Activated CD4-positive, alpha-beta memory T cell treated with anti-CD3 and anti-CD28 coated beads, Interleukin-2, amount 10 ng/mL, durations not matched to agents 7 days and 5 days (primary cell): ENCODE data around the gene C1orf216. TPM values are rescaled to one million over a fixed set of nuclear protein-coding genes. Genes with fewer than 3 reads are reported as not detected.
"Not testable (repeated sequence)": the region's sequence is repeated elsewhere in the genome, so short reads cannot be mapped to it uniquely, and the experiment has no call there.

ENCODE experiments used
- CTCF ChIA-PET: fragments of 350-600 bp; sonication (Branson Sonifier 250); formaldehyde crosslinking; loops from one replicate; lab custom pipeline; 2021; ENCODE audit warnings: antibody characterized with exemption, inconsistent platforms; lab: Charles Lee
- POLR2A ChIA-PET: fragments of 350-600 bp; sonication (Branson Sonifier 250); formaldehyde crosslinking; loops from one replicate; lab custom pipeline; 2021; ENCODE audit warnings: antibody characterized with exemption; lab: Charles Lee
- DNase-seq: peaks from one replicate; pipeline ENCODE4 v3.0.0-alpha.2; 2020
- H3K27ac Mint-ChIP-seq: one replicate; pipeline ENCODE4 v1.8.0; 2021; ENCODE audit warnings: mild to moderate bottlenecking, mixed read lengths
- H3K27me3 Mint-ChIP-seq: one replicate; pipeline ENCODE4 v1.8.0; 2021; ENCODE audit warnings: mixed read lengths
- H3K36me3 Mint-ChIP-seq: one replicate; pipeline ENCODE4 v1.8.0; 2021; ENCODE audit warnings: low read depth, mixed read lengths
- H3K4me1 Mint-ChIP-seq: one replicate; pipeline ENCODE4 v1.8.0; 2021; ENCODE audit warnings: mixed read lengths
- H3K4me3 Mint-ChIP-seq: one replicate; pipeline ENCODE4 v1.8.0; 2021; ENCODE audit warnings: mild to moderate bottlenecking, mixed read lengths
- H3K9me3 Mint-ChIP-seq: one replicate; pipeline ENCODE4 v1.8.0; 2021; ENCODE audit warnings: mixed read lengths
- total RNA-seq, 2 experiments: library from RNA; stranded (reverse); gene quantifications; one replicate each; pipeline ENCODE4 v1.2.3, GENCODE V29; 2021

The C1orf216 gene
- total RNA-seq, 2 experiments from 2014 or later = 12.2 to 13.1 TPM

DNA sequence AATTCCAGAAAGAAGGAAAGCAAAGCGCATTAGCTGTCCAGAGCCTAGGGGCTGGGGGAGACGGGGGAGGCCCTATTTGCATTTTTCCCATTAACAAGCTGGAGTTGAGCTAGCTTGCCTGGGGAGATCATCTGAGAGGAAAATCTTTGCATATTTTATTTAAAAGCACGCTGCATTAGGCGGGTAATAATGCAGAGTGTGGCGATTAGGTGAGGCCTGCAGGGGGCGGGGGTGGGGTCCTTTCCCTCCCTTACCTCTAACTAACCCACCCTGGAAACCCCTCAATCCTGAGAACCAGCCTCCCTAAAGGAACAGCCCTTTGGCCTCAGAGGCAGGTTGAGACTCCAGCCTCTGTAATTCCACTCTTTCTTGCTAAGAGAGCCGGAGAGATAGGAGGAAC lies 16.2 kb downstream of the C1orf216 start:
- POLR2A ChIA-PET = interaction anchor here (1.9 kb wide), 1 partner anchor 13 kb away, joined by 6 read pairs; no protein-coding TSS in a partner anchor
- Mint-ChIP-seq H3K36me3 (no peaks in the 10 kb centered on the region), H3K27me3 (peaks cover 74% of the 10 kb centered on the region), H3K4me1 (peaks cover 12% of the 10 kb centered on the region), H3K9me3 (no peaks in the 10 kb centered on the region), H3K4me3 (no peak overlapping the region), H3K27ac (no peak overlapping the region)
- CTCF ChIA-PET = no interaction called here
- no peak for DNase-seq

DNA sequence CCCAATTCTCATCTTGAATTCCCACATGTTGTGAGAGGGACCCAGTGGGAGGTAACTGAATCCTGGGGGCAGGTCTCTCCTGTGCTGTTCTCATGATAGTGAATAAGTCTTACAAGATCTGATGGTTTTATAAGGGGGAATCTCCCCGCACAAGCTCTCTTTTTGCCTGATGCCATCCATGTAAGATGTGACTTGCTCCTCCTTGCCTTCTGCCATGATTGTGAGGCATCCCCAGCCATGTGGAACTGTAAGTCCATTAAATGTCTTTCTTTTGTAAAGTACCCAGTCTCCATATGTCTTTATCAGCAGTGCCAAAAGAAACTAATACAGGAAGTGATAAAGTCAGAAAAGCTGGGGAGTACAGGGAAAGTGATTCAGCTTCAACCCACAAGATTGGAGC lies 19.5 kb downstream of the C1orf216 start:
- H3K36me3 Mint-ChIP-seq, H3K4me3 Mint-ChIP-seq, DNase-seq, H3K9me3 Mint-ChIP-seq, H3K4me1 Mint-ChIP-seq, POLR2A ChIA-PET, H3K27ac Mint-ChIP-seq: not testable (repeated sequence)
- CTCF ChIA-PET = interaction anchor here (0.7 to 1.0 kb wide), 2 partner anchors 275 to 651 kb away, joined by 3 read pairs; no protein-coding TSS in a partner anchor
- H3K27me3 Mint-ChIP-seq = peaks cover 62% of the 10 kb centered on the region

DNA sequence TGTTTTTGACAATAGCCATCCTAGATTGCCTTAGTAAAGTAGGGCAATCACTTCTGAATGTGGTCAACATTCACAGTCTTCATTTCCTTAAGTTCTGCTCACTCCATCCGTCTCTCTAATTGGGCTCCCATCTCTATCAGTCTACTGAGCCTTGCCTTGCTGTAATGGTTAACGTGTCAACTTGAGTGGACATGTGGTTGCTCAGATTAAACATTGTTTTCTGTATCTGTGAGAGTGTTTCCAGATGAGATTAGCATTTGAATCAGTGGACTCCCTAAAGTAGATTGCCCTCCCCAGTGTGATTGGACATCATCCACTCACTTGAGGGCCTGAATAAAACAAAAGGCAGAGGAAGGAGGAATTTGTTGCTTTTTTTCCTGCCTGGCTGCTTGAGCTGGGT lies 26.4 kb downstream of the C1orf216 start:
- peaks cover 28% of the 10 kb centered on the region for H3K27me3 Mint-ChIP-seq
- no peaks in the 10 kb centered on the region for H3K9me3 Mint-ChIP-seq

DNA sequence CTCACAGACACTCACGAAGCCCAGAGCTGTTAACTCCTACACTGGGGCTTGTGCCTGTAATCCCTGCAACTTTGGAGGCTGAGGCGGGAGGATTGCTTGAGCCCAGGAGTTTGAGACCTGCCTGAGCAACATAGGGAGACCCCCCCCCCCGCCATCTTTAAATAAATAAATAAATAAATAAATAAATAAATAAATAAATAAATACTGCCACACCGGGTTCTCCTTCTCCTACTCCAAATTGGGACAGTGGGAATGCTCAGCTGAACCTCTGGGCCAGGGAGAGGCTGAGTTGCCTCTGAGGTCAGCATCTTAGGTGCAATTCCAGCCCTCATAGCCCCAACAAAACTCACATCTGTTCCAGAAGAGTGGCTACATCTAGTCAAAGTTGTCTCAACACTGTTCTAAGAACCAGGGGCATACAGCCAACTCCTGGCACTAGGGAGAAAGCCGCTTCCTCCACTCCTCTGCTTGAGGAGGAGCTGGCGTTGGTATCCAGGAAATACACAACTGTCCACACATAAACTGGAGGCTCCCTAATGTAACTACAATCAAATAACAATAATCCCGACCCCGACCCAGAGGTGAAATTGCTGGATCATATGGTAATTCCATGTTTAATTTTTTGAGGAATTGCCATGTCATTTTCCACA lies 27.0 kb downstream of the C1orf216 start:
- H3K9me3 Mint-ChIP-seq = no peaks in the 10 kb centered on the region
- ChIA-PET CTCF (interaction anchor here (0.7 kb wide), 1 partner anchor 65 kb away, joined by 3 read pairs; no protein-coding TSS in a partner anchor), POLR2A (no interaction called here)
- no peaks in the 10 kb centered on the region for H3K36me3 Mint-ChIP-seq
- no peak for DNase-seq
- no peak overlapping the region for H3K27ac Mint-ChIP-seq
- no peaks in the 10 kb centered on the region for H3K4me1 Mint-ChIP-seq
- H3K4me3 Mint-ChIP-seq = no peak overlapping the region
- H3K27me3 Mint-ChIP-seq = peaks cover 28% of the 10 kb centered on the region

More for the DNA sequence above, 26.4 kb downstream of the C1orf216 start:
- no peak overlapping the region for H3K4me3 Mint-ChIP-seq
- H3K36me3 Mint-ChIP-seq = no peaks in the 10 kb centered on the region
- POLR2A ChIA-PET = no interaction called here
- no peak for DNase-seq
- H3K27ac Mint-ChIP-seq = no peak overlapping the region
- H3K4me1 Mint-ChIP-seq = no peaks in the 10 kb centered on the region
- CTCF ChIA-PET = interaction anchor here (0.7 kb wide), 1 partner anchor 64 kb away, joined by 3 read pairs; no protein-coding TSS in a partner anchor

DNA sequence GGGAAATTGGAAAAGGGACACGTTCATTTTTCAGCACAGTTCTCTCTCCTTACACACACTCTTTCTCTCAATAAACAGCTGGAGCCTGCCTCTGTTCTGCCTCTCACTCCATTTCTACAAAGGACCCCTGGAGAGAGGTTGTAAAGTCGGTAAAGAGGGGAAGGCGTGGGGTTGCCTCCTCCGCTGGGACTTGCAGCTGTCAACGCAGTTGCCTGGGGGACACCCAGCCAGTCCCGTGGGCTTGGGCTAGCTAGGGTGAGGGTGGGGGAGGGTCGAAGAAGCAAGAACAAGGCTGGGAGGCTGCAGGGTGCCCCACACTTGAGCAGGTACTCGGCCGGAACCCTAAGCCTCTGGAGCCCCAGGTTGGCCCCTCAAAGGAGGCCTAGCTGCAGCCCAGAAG lies 27.6 kb downstream of the C1orf216 start:
- Mint-ChIP-seq H3K4me3 (no peak overlapping the region), H3K27ac (no peak overlapping the region), H3K9me3 (no peaks in the 10 kb centered on the region), H3K27me3 (peaks cover 30% of the 10 kb centered on the region), H3K36me3 (no peaks in the 10 kb centered on the region), H3K4me1 (no peaks in the 10 kb centered on the region)
- DNase-seq = no peak
- ChIA-PET CTCF (no interaction called here), POLR2A (no interaction called here)

DNA sequence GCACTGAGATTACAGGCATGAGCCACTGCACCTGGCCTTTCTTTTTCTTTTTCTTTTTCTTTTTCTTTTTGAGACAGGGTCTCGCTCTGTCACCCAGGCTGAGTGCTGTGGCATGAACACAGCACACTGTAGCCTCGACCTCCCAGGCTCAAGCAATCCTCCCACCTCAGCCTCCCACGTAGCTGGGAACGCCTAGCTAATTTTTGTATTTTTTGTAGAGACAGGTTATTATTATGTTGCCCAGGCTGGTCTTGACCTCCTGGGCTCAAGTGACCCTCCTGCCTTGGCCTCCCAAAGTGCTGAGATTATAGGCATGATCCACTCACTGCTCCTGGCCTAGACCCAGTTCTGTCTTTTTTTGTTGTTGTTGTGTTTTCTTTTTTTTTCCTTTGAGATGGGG lies 28.6 kb downstream of the C1orf216 start:
- H3K36me3 Mint-ChIP-seq, DNase-seq, H3K27ac Mint-ChIP-seq, H3K4me3 Mint-ChIP-seq, H3K9me3 Mint-ChIP-seq, POLR2A ChIA-PET, H3K4me1 Mint-ChIP-seq: not testable (repeated sequence)
- peaks cover 26% of the 10 kb centered on the region for H3K27me3 Mint-ChIP-seq
- CTCF ChIA-PET = interaction anchor here (0.6 to 1.1 kb wide), 2 partner anchors 25 to 38 kb away, joined by 4 to 5 read pairs; no protein-coding TSS in a partner anchor

DNA sequence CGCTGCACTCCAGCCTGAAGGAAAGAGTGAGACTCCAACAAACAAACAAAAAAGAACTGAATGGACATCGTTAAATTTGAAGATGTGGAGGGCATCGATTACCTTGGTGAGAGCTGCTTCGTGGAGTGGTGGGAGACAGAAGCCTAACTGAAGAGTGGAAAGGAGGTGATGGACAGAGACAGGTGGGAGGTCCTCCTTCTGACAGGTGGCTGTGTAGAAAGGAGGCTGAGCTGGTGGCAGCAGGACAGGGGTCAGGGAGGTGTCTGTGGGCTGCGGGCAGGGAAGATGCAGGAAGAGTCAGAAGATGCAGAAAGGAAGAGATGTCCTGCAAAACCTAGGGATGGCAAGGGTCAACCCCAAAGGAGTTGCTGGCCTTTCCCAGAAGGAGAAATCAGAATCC lies 30.5 kb downstream of the C1orf216 start:
- DNase-seq = no peak
- no peak overlapping the region for H3K27ac Mint-ChIP-seq
- no peaks in the 10 kb centered on the region for H3K4me1 Mint-ChIP-seq
- no peaks in the 10 kb centered on the region for H3K9me3 Mint-ChIP-seq
- peaks cover 38% of the 10 kb centered on the region for H3K27me3 Mint-ChIP-seq
- CTCF ChIA-PET = no interaction called here
- POLR2A ChIA-PET = no interaction called here
- H3K4me3 Mint-ChIP-seq = no peak overlapping the region
- no peaks in the 10 kb centered on the region for H3K36me3 Mint-ChIP-seq

DNA sequence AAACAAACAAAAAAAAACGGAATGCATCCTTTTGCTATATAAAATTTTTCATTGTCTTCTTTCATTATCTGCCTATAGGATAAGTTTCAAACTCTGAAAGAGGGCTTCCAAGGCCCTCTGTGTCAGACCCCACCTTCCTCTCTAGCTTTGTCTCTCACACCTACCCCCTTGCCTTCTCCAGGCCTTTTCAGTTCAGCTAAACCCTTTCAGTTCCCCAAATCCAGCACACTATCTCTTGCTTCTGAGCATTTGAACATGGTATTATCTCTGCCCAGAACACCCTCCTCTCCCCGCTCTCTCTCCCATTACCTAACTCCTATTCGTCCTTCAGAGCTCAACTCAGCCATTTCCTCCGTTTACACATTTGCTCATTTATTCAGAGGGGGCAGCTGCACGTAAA lies 35.7 kb downstream of the C1orf216 start:
- Mint-ChIP-seq H3K4me3 (no peak overlapping the region), H3K27ac (no peak overlapping the region), H3K9me3 (no peaks in the 10 kb centered on the region), H3K4me1 (peaks cover 4% of the 10 kb centered on the region), H3K36me3 (no peaks in the 10 kb centered on the region), H3K27me3 (peaks cover 30% of the 10 kb centered on the region)
- ChIA-PET POLR2A (no interaction called here), CTCF (no interaction called here)
- DNase-seq = no peak

DNA sequence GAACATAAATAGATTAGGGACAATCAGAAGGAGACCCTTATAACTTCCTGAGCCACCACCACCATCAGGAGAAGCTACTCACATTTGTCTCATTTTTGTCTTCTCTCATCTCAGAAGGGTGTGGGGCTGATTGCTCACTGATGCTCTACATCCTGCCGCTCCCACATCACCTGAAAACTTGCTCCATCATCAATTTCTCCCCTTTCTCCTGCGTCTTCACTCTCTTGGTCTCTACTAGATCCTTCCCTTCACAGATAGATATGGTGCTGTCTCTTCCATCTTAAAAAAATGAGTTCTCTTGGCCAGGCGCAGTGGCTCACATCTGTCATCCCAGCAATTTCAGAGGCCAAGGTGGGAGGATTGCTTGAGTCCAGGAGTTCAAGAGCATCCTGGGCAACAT lies 38.4 kb downstream of the C1orf216 start:
- POLR2A ChIA-PET = no interaction called here
- Mint-ChIP-seq H3K27ac (no peak overlapping the region), H3K4me3 (no peak overlapping the region), H3K4me1 (peaks cover 4% of the 10 kb centered on the region), H3K27me3 (peaks cover 26% of the 10 kb centered on the region), H3K36me3 (no peaks in the 10 kb centered on the region), H3K9me3 (no peaks in the 10 kb centered on the region)
- CTCF ChIA-PET = interaction anchor here (1.4 kb wide), 1 partner anchor 47 kb away, joined by 4 read pairs; no protein-coding TSS in a partner anchor
- no peak for DNase-seq

DNA sequence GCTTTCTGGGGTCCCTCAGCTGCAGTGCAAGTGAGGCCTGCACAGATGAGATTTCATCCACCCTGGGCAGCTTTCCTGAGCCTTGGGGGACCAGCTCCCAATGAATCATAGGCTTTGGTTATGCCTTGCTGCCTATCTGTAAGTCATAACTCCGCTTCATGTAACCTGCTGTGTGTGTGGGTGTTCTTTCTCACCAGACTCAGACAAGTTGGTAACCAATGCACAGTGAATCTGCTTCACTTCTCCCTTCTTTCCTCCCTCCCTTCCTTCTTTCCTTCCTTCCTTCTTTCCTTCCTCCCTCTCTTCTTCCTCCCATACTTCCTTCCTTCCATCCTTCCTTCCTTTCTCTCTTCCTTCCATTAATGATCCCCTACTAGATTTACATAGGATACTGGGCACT lies 42.9 kb downstream of the C1orf216 start:
- no peak overlapping the region for H3K27ac Mint-ChIP-seq
- peaks cover 15% of the 10 kb centered on the region for H3K27me3 Mint-ChIP-seq
- no peaks in the 10 kb centered on the region for H3K9me3 Mint-ChIP-seq
- H3K36me3 Mint-ChIP-seq = no peaks in the 10 kb centered on the region
- DNase-seq = no peak
- ChIA-PET CTCF (no interaction called here), POLR2A (no interaction called here)
- H3K4me3 Mint-ChIP-seq = no peak overlapping the region
- peaks cover 4% of the 10 kb centered on the region for H3K4me1 Mint-ChIP-seq

DNA sequence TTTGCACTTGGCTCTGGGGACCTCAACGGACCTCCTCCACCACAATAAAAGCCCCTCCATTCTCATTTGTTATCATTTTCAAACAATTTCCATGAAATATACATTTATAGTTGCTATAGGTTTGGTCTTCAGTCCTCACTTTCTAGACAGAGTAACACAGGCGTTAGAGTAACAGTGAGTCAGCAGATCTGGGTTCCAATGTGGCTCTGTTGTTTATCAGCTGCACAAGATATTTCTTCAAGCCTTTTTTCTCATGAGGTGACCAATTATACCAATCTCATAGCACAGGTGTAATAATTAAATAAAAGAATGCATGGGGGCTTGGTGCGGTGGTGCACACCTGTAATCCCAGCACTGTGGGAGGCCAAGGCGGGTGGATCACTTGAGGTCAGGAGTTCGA lies 44.6 kb downstream of the C1orf216 start:
- Mint-ChIP-seq H3K4me1 (no peaks in the 10 kb centered on the region), H3K4me3 (no peak overlapping the region), H3K36me3 (no peaks in the 10 kb centered on the region), H3K9me3 (no peaks in the 10 kb centered on the region), H3K27ac (no peak overlapping the region), H3K27me3 (peaks cover 13% of the 10 kb centered on the region)
- DNase-seq = no peak
- CTCF ChIA-PET = interaction anchor here (0.7 to 1.5 kb wide), 2 partner anchors 105 to 1177 kb away, joined by 3 to 4 read pairs; no protein-coding TSS in a partner anchor
- POLR2A ChIA-PET = no interaction called here

DNA sequence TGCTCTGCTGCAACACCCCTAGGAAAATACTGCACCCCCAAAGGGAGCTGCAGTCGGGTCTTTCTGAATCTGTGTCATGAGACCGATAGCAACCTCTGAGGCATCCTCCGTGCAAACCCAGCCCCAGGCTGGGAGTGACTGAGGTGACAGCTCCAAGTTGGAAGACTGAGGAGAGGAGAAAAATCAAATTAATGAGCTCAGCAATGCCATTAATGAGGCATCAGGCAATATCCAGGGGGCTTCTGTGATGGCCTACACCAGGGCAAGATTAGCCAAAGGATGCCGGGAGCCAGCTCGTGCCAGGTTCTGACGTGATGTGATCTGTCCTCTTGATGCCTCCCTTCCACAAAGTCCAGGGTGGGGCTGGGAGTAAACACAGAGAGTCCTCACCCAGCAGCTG lies 46.6 kb downstream of the C1orf216 start:
- Mint-ChIP-seq H3K9me3 (no peaks in the 10 kb centered on the region), H3K27me3 (peaks cover 22% of the 10 kb centered on the region), H3K4me1 (no peaks in the 10 kb centered on the region), H3K4me3 (no peak overlapping the region), H3K27ac (no peak overlapping the region), H3K36me3 (no peaks in the 10 kb centered on the region)
- CTCF ChIA-PET = interaction anchor here (0.5 kb wide), 1 partner anchor 30 kb away, joined by 4 read pairs; no protein-coding TSS in a partner anchor
- POLR2A ChIA-PET = no interaction called here
- no peak for DNase-seq

DNA sequence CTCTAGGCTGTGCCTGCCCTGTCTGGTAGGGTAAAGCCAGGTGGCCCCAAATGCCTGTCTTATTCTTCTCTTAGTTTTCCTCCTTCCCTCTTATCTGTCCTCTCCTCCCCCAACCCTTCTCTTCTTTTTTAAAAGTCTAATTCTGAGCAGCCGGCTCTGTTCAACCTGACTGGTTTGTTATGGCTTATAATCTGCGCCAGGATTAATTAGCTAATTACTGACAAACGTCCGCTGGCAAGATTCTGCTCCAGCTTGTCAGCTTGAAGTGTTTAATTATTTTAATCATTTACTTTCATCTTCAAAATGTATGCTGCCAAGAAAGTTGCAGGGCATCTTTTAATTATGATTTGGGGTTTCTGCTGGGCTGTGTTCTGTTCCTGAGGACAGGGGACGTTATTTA lies 50.2 kb downstream of the C1orf216 start:
- no peaks in the 10 kb centered on the region for H3K4me1 Mint-ChIP-seq
- POLR2A ChIA-PET = no interaction called here
- no peak overlapping the region for H3K4me3 Mint-ChIP-seq

DNA sequence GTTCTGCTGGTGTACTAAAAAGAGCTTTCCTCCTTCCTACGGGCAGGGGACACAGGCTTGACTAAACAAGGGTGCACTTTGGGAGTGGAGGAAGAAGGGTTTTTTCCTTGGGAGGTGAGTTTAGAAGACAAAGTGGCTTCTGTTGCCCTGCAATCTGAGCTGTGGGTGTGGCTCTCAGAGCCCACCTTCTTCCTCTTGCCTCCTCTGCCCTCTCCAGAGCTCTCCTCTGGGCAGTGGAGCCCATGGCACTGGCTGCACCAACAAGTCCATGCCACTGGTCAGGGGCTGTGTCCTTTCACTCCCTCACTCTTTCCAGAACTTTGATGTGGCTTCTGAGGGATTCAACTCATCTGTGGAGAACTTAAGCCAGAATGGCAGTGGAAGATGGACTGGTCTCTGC lies 51.8 kb downstream of the C1orf216 start:
- H3K9me3 Mint-ChIP-seq = no peaks in the 10 kb centered on the region
- POLR2A ChIA-PET = no interaction called here
- H3K27ac Mint-ChIP-seq = no peak overlapping the region
- H3K36me3 Mint-ChIP-seq = no peaks in the 10 kb centered on the region
- CTCF ChIA-PET = no interaction called here
- peaks cover 28% of the 10 kb centered on the region for H3K27me3 Mint-ChIP-seq
- no peak for DNase-seq
- H3K4me1 Mint-ChIP-seq = no peaks in the 10 kb centered on the region
- no peak overlapping the region for H3K4me3 Mint-ChIP-seq

More for the DNA sequence above, 50.2 kb downstream of the C1orf216 start:
- no peak overlapping the region for H3K27ac Mint-ChIP-seq
- no peaks in the 10 kb centered on the region for H3K9me3 Mint-ChIP-seq
- peaks cover 26% of the 10 kb centered on the region for H3K27me3 Mint-ChIP-seq
- H3K36me3 Mint-ChIP-seq = no peaks in the 10 kb centered on the region
- CTCF ChIA-PET = no interaction called here
- DNase-seq = no peak
